Measurements from ENCODE around the gene CRYL1.

CRYL1 gene

DNA sequence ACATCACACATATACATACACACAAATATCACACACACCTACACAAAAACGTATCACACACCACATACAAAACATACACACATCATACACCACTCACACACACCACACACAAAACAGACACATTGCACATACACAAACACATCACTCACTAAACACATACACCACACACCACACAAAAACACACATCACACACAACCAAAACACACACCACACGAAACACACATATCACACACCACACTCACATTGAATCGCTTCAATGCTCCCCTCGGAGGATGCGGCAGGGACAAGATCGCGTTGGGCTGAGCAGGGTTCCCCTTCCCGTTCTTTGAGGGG lies 131.5 kb downstream of the CRYL1 start:
- no peaks in the 10 kb centered on the region for H3K4me1 ChIP-seq (ENCODE audit: control insufficient read depth in 1 of 2, insufficient read depth in 1 of 2, low read depth in 1 of 2, low read length in 1 of 2)
- no peak overlapping the region for H3K27ac ChIP-seq
- no peaks in the 10 kb centered on the region for H3K36me3 ChIP-seq
- peaks cover 13% of the 10 kb centered on the region for H3K27me3 ChIP-seq
- H3K4me3 ChIP-seq (ENCODE audit: low read depth in 1 of 2, low read length in 1 of 2): no peak overlapping the region
- H3K9me3 ChIP-seq: no peaks in the 10 kb centered on the region
- TF ChIP-seq, protein P1, sequence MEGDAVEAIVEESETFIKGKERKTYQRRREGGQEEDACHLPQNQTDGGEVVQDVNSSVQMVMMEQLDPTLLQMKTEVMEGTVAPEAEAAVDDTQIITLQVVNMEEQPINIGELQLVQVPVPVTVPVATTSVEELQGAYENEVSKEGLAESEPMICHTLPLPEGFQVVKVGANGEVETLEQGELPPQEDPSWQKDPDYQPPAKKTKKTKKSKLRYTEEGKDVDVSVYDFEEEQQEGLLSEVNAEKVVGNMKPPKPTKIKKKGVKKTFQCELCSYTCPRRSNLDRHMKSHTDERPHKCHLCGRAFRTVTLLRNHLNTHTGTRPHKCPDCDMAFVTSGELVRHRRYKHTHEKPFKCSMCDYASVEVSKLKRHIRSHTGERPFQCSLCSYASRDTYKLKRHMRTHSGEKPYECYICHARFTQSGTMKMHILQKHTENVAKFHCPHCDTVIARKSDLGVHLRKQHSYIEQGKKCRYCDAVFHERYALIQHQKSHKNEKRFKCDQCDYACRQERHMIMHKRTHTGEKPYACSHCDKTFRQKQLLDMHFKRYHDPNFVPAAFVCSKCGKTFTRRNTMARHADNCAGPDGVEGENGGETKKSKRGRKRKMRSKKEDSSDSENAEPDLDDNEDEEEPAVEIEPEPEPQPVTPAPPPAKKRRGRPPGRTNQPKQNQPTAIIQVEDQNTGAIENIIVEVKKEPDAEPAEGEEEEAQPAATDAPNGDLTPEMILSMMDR (IDR thresholded peaks at IDR 0.05): no peak

DNA sequence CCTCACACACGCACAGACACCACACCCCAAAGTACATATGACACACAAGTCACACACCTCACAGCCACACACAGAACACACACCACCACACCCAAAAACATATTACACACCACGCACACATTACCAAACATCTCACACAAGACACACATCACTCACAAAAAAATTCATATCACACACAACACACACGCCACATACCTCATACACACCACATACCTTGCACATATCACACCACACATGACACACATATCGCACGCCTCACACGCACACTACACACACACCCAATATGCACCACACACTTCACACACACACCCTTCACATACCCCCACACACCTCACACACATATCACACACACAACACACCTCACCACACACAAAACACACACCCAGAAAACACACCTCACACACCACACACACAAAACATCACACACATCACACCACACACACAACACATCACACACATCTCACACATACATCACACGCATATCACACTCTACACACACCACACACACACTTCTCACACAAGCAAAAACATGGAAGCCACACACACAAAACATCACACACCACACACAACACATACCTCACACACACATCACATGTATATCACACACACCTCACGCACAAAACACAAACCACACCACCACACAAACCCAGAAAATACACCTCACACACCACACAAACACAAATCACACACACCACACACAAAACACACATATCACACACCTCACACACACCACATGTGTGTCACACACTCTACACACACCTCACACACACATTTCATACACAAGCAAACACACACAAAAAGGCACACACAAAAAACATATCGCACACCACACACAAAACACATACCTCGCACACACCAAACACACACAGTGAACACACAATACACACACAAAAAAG lies 132.1 kb downstream of the CRYL1 start:
- Histone ChIP-seq H3K4me1 (ENCODE audit: control insufficient read depth in 1 of 2, insufficient read depth in 1 of 2, low read depth in 1 of 2, low read length in 1 of 2) (no peaks in the 10 kb centered on the region), H3K4me3 (ENCODE audit: low read depth in 1 of 2, low read length in 1 of 2) (no peak overlapping the region), H3K36me3 (no peaks in the 10 kb centered on the region), H3K9me3 (no peaks in the 10 kb centered on the region), H3K27me3 (peaks cover 13% of the 10 kb centered on the region), H3K27ac (no peak overlapping the region)
- TF ChIP-seq, protein P1 (IDR thresholded peaks at IDR 0.05): no peak

DNA sequence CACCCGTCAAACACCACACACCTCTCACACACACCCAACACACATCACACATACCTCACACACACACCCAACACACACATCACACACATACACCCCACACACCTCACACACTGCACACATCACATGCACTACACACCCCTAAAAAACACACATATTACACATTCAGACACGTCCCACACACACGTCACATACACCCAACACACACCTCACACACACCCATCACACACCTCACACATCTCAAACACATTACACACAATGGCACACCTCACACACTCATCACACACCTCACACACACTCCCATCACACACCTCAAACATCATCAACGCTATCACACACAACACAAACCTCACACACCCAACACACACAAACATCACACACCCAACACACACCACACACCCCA lies 133.1 kb downstream of the CRYL1 start:
- Histone ChIP-seq H3K27me3 (peaks cover 13% of the 10 kb centered on the region), H3K9me3 (no peaks in the 10 kb centered on the region), H3K4me1 (ENCODE audit: control insufficient read depth in 1 of 2, insufficient read depth in 1 of 2, low read depth in 1 of 2, low read length in 1 of 2) (no peaks in the 10 kb centered on the region), H3K4me3 (ENCODE audit: low read depth in 1 of 2, low read length in 1 of 2) (no peak overlapping the region), H3K27ac (no peak overlapping the region), H3K36me3 (no peaks in the 10 kb centered on the region)
- TF ChIP-seq, protein P1 (IDR thresholded peaks at IDR 0.05): no peak

DNA sequence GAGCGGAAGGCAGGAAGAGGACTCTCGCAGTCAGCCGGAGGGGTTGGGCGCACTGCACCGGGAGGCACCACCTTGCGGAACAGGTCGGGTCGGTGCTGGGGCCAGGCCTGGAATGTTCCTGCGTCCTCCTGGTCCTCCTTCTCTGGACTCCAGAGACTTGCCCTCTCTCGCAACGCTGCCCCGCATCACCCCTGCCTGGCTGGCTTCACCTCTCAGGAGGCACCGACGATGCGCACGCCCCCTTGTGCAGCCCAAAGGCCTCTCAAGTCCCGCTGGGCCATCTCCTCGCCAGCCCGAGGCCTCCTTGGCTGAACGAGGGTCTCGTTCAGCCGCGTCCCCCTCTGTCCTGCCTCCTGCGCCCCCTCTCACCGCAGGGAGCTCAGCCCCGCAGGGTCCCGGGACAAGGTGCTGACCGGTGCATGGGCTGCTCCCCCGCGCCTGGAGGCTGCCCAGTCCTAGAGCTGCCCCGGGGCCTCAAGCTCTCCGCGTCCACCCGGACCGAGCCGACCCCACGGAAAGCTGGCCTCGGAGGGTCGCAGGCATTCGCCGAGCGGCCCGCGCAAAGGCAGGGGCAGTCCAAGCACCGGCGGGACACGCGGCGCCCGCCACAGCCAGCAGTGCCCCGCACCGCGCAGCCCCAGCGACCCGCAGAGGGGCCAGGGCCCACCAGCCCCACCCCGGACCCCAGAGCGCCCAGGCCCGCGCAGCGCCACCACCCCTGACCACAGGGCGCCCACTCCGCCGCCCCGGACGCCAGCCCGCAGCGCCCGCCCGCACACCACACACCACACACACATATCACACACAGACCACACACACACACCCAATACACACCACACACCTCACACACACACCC lies 133.8 kb downstream of the CRYL1 start:
- H3K4me3 ChIP-seq (ENCODE audit: low read depth in 1 of 2, low read length in 1 of 2): no peak overlapping the region
- H3K4me1 ChIP-seq (ENCODE audit: control insufficient read depth in 1 of 2, insufficient read depth in 1 of 2, low read depth in 1 of 2, low read length in 1 of 2): no peaks in the 10 kb centered on the region
- H3K27me3 ChIP-seq: peaks cover 13% of the 10 kb centered on the region
- TF ChIP-seq, protein P1 (IDR thresholded peaks at IDR 0.05): no peak
- no peak overlapping the region for H3K27ac ChIP-seq
- no peaks in the 10 kb centered on the region for H3K9me3 ChIP-seq
- H3K36me3 ChIP-seq: no peaks in the 10 kb centered on the region

DNA sequence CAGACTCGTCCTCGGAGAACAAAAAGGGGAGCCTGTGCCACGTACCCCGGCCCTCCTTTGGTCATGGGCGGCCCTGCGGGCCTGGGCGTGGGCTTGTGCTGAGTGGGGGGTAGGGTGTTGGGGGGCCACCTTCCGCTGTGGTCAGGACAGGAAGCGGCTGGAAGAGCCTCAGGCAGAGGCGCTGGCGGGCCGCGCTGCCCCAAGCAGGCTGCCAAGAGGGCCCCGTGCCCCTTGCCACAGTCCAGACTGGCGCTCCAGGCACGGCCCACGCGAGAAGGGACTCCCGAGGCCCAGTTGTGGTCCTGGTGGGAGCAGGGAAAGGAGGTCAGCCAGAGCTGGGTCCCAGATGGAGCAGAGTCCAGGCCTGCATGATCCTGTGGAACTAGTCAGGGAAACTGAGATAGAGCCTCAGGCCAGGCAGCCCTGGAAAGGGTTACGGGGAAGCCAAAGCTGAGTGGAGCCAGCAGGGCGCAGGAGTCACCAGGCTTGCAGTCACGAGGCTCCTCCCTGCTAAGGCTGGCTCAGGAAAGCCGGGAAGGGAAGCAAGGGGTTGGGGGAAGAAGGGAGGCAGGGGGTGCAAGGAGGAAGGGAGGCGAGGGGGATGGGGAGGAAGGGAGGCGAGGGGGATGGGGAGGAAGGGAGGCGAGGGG lies 135.0 kb downstream of the CRYL1 start:
- Histone ChIP-seq H3K9me3 (no peaks in the 10 kb centered on the region), H3K27ac (no peak overlapping the region), H3K4me1 (ENCODE audit: control insufficient read depth in 1 of 2, insufficient read depth in 1 of 2, low read depth in 1 of 2, low read length in 1 of 2) (no peaks in the 10 kb centered on the region), H3K36me3 (no peaks in the 10 kb centered on the region), H3K4me3 (ENCODE audit: low read depth in 1 of 2, low read length in 1 of 2) (no peak overlapping the region), H3K27me3 (peaks cover 13% of the 10 kb centered on the region)
- TF ChIP-seq, protein P1 (IDR thresholded peaks at IDR 0.05): no peak

Measured in neutrophil (primary cell).